Transverse colon (tissue), 4 donors: ENCODE data around the gene SSU72. TPM values are rescaled to one million over a fixed set of nuclear protein-coding genes. Genes with fewer than 3 reads are reported as not detected.

Experiments used
- DNase-seq: peaks from one replicate; pipeline ENCODE4 v3.0.0-alpha.2; 2019
- H3K27ac ChIP-seq, 4 donors: fragments of 200-600 bp; sonication (generic); 2 replicates each; pipeline ENCODE4 v1.5.1; 2016 to 2018; ENCODE audit warnings: inconsistent platforms in 4 of 4
- H3K27me3 ChIP-seq: fragments of 200-600 bp; sonication (generic); 2 replicates; pipeline ENCODE4 v1.5.1; 2017; ENCODE audit warnings: inconsistent platforms
- H3K36me3 ChIP-seq, 4 donors: fragments of 200-600 bp; sonication (generic); 2 replicates each; pipeline ENCODE4 v1.5.1; 2017 to 2019; ENCODE audit warnings: inconsistent platforms in 4 of 4
- H3K4me1 ChIP-seq, 4 donors: fragments of 200-600 bp; sonication (generic); 2 replicates each; pipeline ENCODE4 v1.5.1; 2017 to 2020; ENCODE audit warnings: inconsistent platforms in 4 of 4
- H3K4me3 ChIP-seq, 4 donors: fragments of 200-600 bp; sonication (generic); 1 replicate in 1 of 4; 2 replicates in 3 of 4; pipeline versions ENCODE4 v1.5.1 to v1.6.1; 2017 to 2019; ENCODE audit warnings: inconsistent platforms in 4 of 4
- H3K9me3 ChIP-seq, 2 donors: fragments of 200-600 bp; sonication (generic); 2 replicates each; pipeline ENCODE4 v1.5.1; 2017 to 2019; ENCODE audit warnings: inconsistent platforms in 2 of 2
- EP300 ChIP-seq: sonication (generic); formaldehyde crosslinking; IDR thresholded peaks from one replicate; pipeline ENCODE4 v1.6.1; 2017; ENCODE audit warnings: antibody characterized with exemption, low read depth
- POLR2A ChIP-seq: fragments of 450-650 bp; IDR thresholded peaks from one replicate; pipeline ENCODE4 v1.6.1; 2016; ENCODE audit warnings: antibody characterized with exemption, mild to moderate bottlenecking, moderate library complexity
- POLR2AphosphoS5 ChIP-seq, 3 donors: sonication (generic); formaldehyde crosslinking; IDR thresholded peaks; one replicate each; pipeline ENCODE4 v1.6.1; 2016; ENCODE audit warnings: antibody characterized with exemption in 3 of 3
- WGBS, 2 donors: methylation state at CpG; one replicate each; pipeline ENCODE4 v1.1.5; 2018; ENCODE audit warnings: low coverage in 1 of 2; 5-methylcytosine and 5-hydroxymethylcytosine counted together
- in situ Hi-C, 4 donors: fragments of 200-750 bp; cut with MboI; loops; one replicate each; pipeline versions ENCODE4 v1.15.0 to v1.15.1; 2017; ENCODE audit warnings: low sequenced_read_pairs in 3 of 4, low pct_ligation_motif_present in 1 of 4, low pct_unique_long_range_greater_than_20kb in 1 of 4
- intact Hi-C: fragments of 100-400 bp; cut with DNase I; formaldehyde crosslinking; loops from one replicate; pipeline ENCODE4 v1.15.1; 2023; ENCODE audit warnings: low total_unique reads
- total RNA-seq, 4 donors: library from RNA; depleted of rRNA; stranded (reverse); fragments of >200 nt; gene quantifications; one replicate each; pipeline ENCODE4 v1.1.0, GENCODE V29; 2016
- TF ChIP-seq, protein P1 (sequence below), 5 experiments: fragments of 200-600 bp in 3 of 5; fragments of 450-650 bp in 2 of 5; sonication (generic) in 3 of 5; IDR thresholded peaks; 1 replicate in 2 of 5; 2 replicates in 3 of 5; pipeline ENCODE4 v1.5.1; 2016 to 2017; ENCODE audit warnings: antibody characterized with exemption in 5 of 5, inconsistent platforms in 3 of 5, mild to moderate bottlenecking in 2 of 5, moderate library complexity in 1 of 5

Gene SSU72
- total RNA-seq, 4 donors from 2014 or later: 95.0 to 162 (median 136) TPM

GRCh38 chr1:1551524-1552262, 23.0 kb downstream of the SSU72 start:
- no peak overlapping the region for H3K27ac ChIP-seq
- H3K4me1 ChIP-seq: no peaks in the 10 kb centered on the region
- TF ChIP-seq EP300 (no peak), POLR2AphosphoS5 (IDR thresholded peaks at IDR 0.05) (no peak), POLR2A (no peak)
- TF ChIP-seq, protein P1, sequence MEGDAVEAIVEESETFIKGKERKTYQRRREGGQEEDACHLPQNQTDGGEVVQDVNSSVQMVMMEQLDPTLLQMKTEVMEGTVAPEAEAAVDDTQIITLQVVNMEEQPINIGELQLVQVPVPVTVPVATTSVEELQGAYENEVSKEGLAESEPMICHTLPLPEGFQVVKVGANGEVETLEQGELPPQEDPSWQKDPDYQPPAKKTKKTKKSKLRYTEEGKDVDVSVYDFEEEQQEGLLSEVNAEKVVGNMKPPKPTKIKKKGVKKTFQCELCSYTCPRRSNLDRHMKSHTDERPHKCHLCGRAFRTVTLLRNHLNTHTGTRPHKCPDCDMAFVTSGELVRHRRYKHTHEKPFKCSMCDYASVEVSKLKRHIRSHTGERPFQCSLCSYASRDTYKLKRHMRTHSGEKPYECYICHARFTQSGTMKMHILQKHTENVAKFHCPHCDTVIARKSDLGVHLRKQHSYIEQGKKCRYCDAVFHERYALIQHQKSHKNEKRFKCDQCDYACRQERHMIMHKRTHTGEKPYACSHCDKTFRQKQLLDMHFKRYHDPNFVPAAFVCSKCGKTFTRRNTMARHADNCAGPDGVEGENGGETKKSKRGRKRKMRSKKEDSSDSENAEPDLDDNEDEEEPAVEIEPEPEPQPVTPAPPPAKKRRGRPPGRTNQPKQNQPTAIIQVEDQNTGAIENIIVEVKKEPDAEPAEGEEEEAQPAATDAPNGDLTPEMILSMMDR (IDR thresholded peaks at IDR 0.05): no peak
- intact Hi-C loops: no loop called here
- no peak for DNase-seq
- H3K36me3 ChIP-seq: no peaks in the 10 kb centered on the region
- no peaks in the 10 kb centered on the region for H3K27me3 ChIP-seq
- no peaks in the 10 kb centered on the region for H3K9me3 ChIP-seq
- in situ Hi-C loops: no loop called here
- 91 to 92% methylated on average over 19 to 33 of the region's 33 CpGs for WGBS, 2 donors
- no peak overlapping the region for H3K4me3 ChIP-seq

- Histone ChIP-seq H3K27ac (no peak overlapping the region), H3K36me3 (no peaks in the 10 kb centered on the region), H3K9me3 (no peaks in the 10 kb centered on the region), H3K27me3 (no peaks in the 10 kb centered on the region), H3K4me3 (no peak overlapping the region), H3K4me1 (no peaks in the 10 kb centered on the region)
- intact Hi-C loops: no loop called here
- 74 to 100% methylated on average over 2 to 14 of the region's 15 CpGs for WGBS, 2 donors
- no peak for DNase-seq
- in situ Hi-C loops: no loop called here
- TF ChIP-seq POLR2AphosphoS5 (IDR thresholded peaks at IDR 0.05) (no peak), POLR2A (no peak), EP300 (no peak)
- TF ChIP-seq, protein P1 (IDR thresholded peaks at IDR 0.05): peak in 2 of 5 experiments; percentile 4 to 9
These were observed 23.9 kb downstream of the SSU72 start for GRCh38 chr1:1550591-1551432.

DNA sequence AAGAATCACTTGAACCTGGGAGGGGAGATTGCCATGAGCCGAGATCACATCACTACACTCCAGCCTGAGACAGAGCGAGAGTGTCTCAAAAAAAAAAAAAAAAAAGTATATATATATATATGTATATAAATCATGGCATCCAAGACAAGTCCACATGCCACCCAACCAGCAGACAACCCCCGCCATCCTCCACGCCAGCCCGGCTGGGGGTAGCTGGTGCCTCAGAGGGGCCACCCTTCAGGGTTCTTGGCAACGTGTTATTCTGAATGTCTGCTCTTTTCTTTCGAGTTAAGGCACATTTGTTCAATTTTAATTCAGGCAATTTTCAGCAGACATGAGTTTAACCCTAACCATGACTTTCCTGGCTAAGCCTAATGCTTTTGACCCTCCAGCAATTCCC, 24.6 kb downstream of the SSU72 start:
- no peak for DNase-seq
- no peaks in the 10 kb centered on the region for H3K9me3 ChIP-seq
- H3K4me3 ChIP-seq: no peak overlapping the region
- intact Hi-C loops: no loop called here
- in situ Hi-C loops: no loop called here
- no peaks in the 10 kb centered on the region for H3K4me1 ChIP-seq
- H3K27me3 ChIP-seq: no peaks in the 10 kb centered on the region
- TF ChIP-seq POLR2A (no peak), EP300 (no peak), POLR2AphosphoS5 (IDR thresholded peaks at IDR 0.05) (no peak)
- TF ChIP-seq, protein P1 (IDR thresholded peaks at IDR 0.05): no peak
- no peak overlapping the region for H3K27ac ChIP-seq
- no peaks in the 10 kb centered on the region for H3K36me3 ChIP-seq
- 80 to 83% methylated on average over 6 to 7 of the region's 7 CpGs for WGBS, 2 donors

DNA sequence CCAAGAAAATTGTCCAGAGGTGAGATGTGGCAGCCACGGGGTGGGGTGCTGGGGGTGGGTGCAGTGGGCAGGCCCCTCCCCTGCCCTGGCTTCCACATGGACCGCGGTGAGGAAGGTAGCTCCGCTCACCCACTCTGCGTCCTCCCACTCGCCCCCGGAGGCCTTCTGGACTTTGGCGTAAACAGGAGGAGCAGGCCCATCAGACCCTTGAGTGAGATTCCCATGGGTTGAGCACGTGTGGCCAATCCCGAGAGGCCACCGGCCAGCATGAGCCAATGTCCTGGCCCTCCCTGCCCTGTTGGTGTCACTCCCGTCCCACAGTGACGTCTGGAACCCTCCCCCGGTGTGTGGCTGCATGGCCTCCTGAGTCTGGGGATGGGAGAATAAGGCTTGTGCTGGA, 26.1 kb downstream of the SSU72 start:
- H3K36me3 ChIP-seq: no peaks in the 10 kb centered on the region
- intact Hi-C loops: no loop called here
- H3K27me3 ChIP-seq: no peaks in the 10 kb centered on the region
- TF ChIP-seq POLR2AphosphoS5 (IDR thresholded peaks at IDR 0.05) (no peak), POLR2A (no peak), EP300 (no peak)
- TF ChIP-seq, protein P1 (IDR thresholded peaks at IDR 0.05): no peak
- no peak overlapping the region for H3K4me3 ChIP-seq
- DNase-seq: no peak
- no peaks in the 10 kb centered on the region for H3K4me1 ChIP-seq
- H3K27ac ChIP-seq: no peak overlapping the region
- WGBS, 2 donors: 91% methylated on average over 13 of the region's 14 CpGs; no CpG with 5 or more reads in 1 of the 2 donors
- in situ Hi-C loops: no loop called here
- H3K9me3 ChIP-seq: no peaks in the 10 kb centered on the region
